Mesenchymal stem cell (in vitro differentiated cells and primary cell): ENCODE measurements around the gene NHLH1.

Experiments used
- DNase-seq: peaks from one replicate; pipeline ENCODE4 v3.0.0-alpha.2; 2013
- H2AFZ ChIP-seq: one replicate; pipeline ENCODE4 v1.6.1; 2013; ENCODE audit warnings: low read depth, mild to moderate bottlenecking, control low read depth, inconsistent platforms, low read length, moderate library complexity
- H2AK5ac ChIP-seq: 2 replicates; pipeline ENCODE4 v1.6.1; 2013; ENCODE audit warnings: low read length, moderate library complexity, mild to moderate bottlenecking, inconsistent platforms; ENCODE audit not compliant: severe bottlenecking
- H2BK120ac ChIP-seq: one replicate; pipeline ENCODE4 v1.6.1; 2013; ENCODE audit warnings: low read depth, mild to moderate bottlenecking, inconsistent platforms, low read length, moderate library complexity
- H2BK12ac ChIP-seq, 2 experiments: one replicate each; pipeline ENCODE4 v1.6.1; 2013; ENCODE audit warnings: inconsistent platforms in 2 of 2, low read length in 2 of 2, mild to moderate bottlenecking in 2 of 2, moderate library complexity in 2 of 2, control low read depth in 1 of 2
- H2BK15ac ChIP-seq: one replicate; pipeline ENCODE4 v1.6.1; 2013; ENCODE audit warnings: mild to moderate bottlenecking, low read depth, inconsistent platforms; ENCODE audit not compliant: poor library complexity, severe bottlenecking
- H2BK5ac ChIP-seq: 2 replicates; pipeline ENCODE4 v1.6.1; 2013; ENCODE audit warnings: low read depth, mild to moderate bottlenecking, low read length, control low read depth, inconsistent platforms; ENCODE audit not compliant: poor library complexity, severe bottlenecking
- H3K14ac ChIP-seq, 2 experiments: one replicate each; pipeline ENCODE4 v1.6.1; 2013; ENCODE audit warnings: inconsistent platforms in 2 of 2, low read length in 2 of 2, control low read depth in 1 of 2, mild to moderate bottlenecking in 1 of 2, moderate library complexity in 1 of 2
- H3K18ac ChIP-seq, 2 experiments: one replicate each; pipeline ENCODE4 v1.6.1; 2013; ENCODE audit warnings: inconsistent platforms in 2 of 2, low read length in 2 of 2, control low read depth in 1 of 2, low read depth in 1 of 2, mild to moderate bottlenecking in 1 of 2
- H3K23ac ChIP-seq, 2 experiments: one replicate each; pipeline ENCODE4 v1.6.1; 2013; ENCODE audit warnings: inconsistent platforms in 2 of 2, low read length in 2 of 2, mild to moderate bottlenecking in 2 of 2, moderate library complexity in 2 of 2, control low read depth in 1 of 2
- H3K27ac ChIP-seq: 2 replicates; pipeline ENCODE4 v1.5.1; 2013; ENCODE audit warnings: mild to moderate bottlenecking, moderate library complexity, low read length, control low read depth, inconsistent platforms; ENCODE audit not compliant: poor library complexity, severe bottlenecking
- H3K27me3 ChIP-seq, 2 experiments: 2 replicates each; pipeline versions ENCODE4 v1.6.1 to v1.7.0; 2013; ENCODE audit warnings: low read length in 2 of 2, mild to moderate bottlenecking in 2 of 2, moderate library complexity in 2 of 2, control low read depth in 1 of 2, inconsistent platforms in 1 of 2; ENCODE audit not compliant: control insufficient read depth in 1 of 2, insufficient read depth in 1 of 2
- H3K36me3 ChIP-seq, 2 experiments: 2 replicates each; pipeline versions ENCODE4 v1.6.1 to v1.7.0; 2013; ENCODE audit warnings: low read length in 2 of 2, control low read depth in 1 of 2, inconsistent platforms in 1 of 2, low read depth in 1 of 2, mild to moderate bottlenecking in 1 of 2; ENCODE audit not compliant: insufficient read depth in 2 of 2, control insufficient read depth in 1 of 2
- H3K4ac ChIP-seq, 2 experiments: one replicate each; pipeline ENCODE4 v1.6.1; 2013; ENCODE audit warnings: inconsistent platforms in 2 of 2, low read length in 2 of 2, mild to moderate bottlenecking in 2 of 2, moderate library complexity in 2 of 2, control low read depth in 1 of 2, low read depth in 1 of 2
- H3K4me1 ChIP-seq: 2 replicates; pipeline ENCODE4 v1.6.1; 2013; ENCODE audit warnings: low read depth, low read length, control low read depth; ENCODE audit not compliant: control insufficient read depth, insufficient read depth
- H3K4me2 ChIP-seq: 2 replicates; pipeline ENCODE4 v1.6.1; 2013; ENCODE audit warnings: low read length, mild to moderate bottlenecking, inconsistent platforms; ENCODE audit not compliant: poor library complexity, severe bottlenecking
- H3K4me3 ChIP-seq, 2 experiments: 2 replicates each; pipeline versions ENCODE4 v1.5.1 to v1.7.0; 2013; ENCODE audit warnings: low read length in 2 of 2, mild to moderate bottlenecking in 2 of 2, control low read depth in 1 of 2, low read depth in 1 of 2; ENCODE audit not compliant: insufficient read depth in 1 of 2
- H3K79me1 ChIP-seq: replicated peaks from 2 replicates; pipeline ENCODE4 v1.6.1; 2013; ENCODE audit warnings: mild to moderate bottlenecking, control low read depth, low read length, inconsistent platforms; ENCODE audit not compliant: poor library complexity, severe bottlenecking
- H3K9ac ChIP-seq: 2 replicates; pipeline ENCODE4 v1.7.0; 2013; ENCODE audit warnings: mild to moderate bottlenecking, low read length, moderate library complexity
- H3K9me3 ChIP-seq: 2 replicates; pipeline ENCODE4 v1.7.0; 2013; ENCODE audit warnings: mild to moderate bottlenecking, low read length; ENCODE audit not compliant: control insufficient read depth
- H4K8ac ChIP-seq: one replicate; pipeline ENCODE4 v1.6.1; 2013; ENCODE audit warnings: inconsistent platforms, mild to moderate bottlenecking, low read length, moderate library complexity
- H4K91ac ChIP-seq: one replicate; pipeline ENCODE4 v1.6.1; 2013; ENCODE audit warnings: mild to moderate bottlenecking, low read length, inconsistent platforms
- WGBS: methylation state at CpG from one replicate; pipeline ENCODE4 v1.1.7; 2013; ENCODE audit warnings: mixed read lengths; 5-methylcytosine and 5-hydroxymethylcytosine counted together

The NHLH1 gene

DNA sequence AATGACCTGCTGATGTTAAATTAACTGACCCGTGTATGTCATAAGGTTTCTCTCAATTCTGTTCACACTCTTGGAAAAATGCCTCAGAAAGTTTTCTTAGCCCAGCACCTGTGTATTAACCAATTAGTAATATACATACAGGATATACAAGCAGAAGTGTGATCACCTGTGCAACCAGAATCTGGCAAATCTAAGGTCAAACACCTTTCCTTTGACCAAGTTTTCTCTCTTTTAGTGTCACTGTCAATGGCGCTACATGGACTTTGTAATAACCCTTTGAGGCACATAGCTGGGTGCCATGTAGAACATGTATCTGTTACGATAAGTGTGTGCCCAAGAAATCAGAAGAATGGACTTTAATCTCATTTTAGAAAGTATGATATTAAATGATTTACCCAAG is 22.6 kb upstream of the NHLH1 start:
- H3K14ac ChIP-seq = no peak overlapping the region
- H2BK12ac ChIP-seq = no peak overlapping the region
- H3K4me1 ChIP-seq = no peaks in the 10 kb centered on the region
- no peak overlapping the region for H2AFZ ChIP-seq
- H3K4ac ChIP-seq = no peak overlapping the region
- peak overlapping the region; percentile 27 for H2AK5ac ChIP-seq
- WGBS = 67% methylated on average over 1 of the region's 3 CpGs
- no peak overlapping the region for H3K27ac ChIP-seq
- peak overlapping the region; percentile 99 for H3K9ac ChIP-seq
- H2BK5ac ChIP-seq = no peak overlapping the region
- no peaks in the 10 kb centered on the region for H3K9me3 ChIP-seq
- no peak overlapping the region for H3K23ac ChIP-seq
- H3K4me3 ChIP-seq = peak overlapping the region in 1 of 2 experiments; percentile 96
- H2BK120ac ChIP-seq = no peak overlapping the region
- H3K27me3 ChIP-seq = no peaks in the 10 kb centered on the region
- peak overlapping the region; percentile 59 for H3K4me2 ChIP-seq
- no peak overlapping the region for H4K8ac ChIP-seq
- no peak overlapping the region for H2BK15ac ChIP-seq
- no peak overlapping the region for H4K91ac ChIP-seq
- peaks cover 15 to 62% of the 10 kb centered on the region in 2 experiments for H3K36me3 ChIP-seq
- no peak for DNase-seq
- H3K79me1 ChIP-seq = peaks cover 22% of the 10 kb centered on the region
- H3K18ac ChIP-seq = no peak overlapping the region

DNA sequence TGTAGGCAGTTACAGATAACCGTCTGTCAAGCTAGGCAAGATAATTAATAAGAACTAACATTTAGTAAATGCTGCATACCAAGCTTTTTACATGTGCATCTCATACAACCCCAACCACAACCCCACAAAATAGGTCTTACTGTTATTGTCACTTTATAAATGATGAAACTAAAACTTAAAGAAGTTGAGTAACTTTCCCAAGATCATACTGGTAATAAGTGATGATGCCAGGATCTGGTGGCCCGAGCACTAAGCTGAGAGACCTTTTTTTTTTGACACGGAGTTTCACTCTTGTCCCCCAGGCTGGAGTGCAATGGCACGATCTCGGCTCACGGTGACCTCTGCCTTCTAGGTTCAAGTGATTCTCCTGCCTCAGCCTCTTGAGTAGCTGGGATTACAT is 21.9 kb upstream of the NHLH1 start:
- no peak overlapping the region for H2BK12ac ChIP-seq
- peaks cover 20 to 62% of the 10 kb centered on the region in 2 experiments for H3K36me3 ChIP-seq
- no peak overlapping the region for H3K4ac ChIP-seq
- no peak overlapping the region for H3K27ac ChIP-seq
- WGBS = over 99% methylated on average over 6 of the region's 6 CpGs
- no peak overlapping the region for H3K9ac ChIP-seq
- H3K18ac ChIP-seq = no peak overlapping the region
- H3K79me1 ChIP-seq = peaks cover 25% of the 10 kb centered on the region
- DNase-seq = no peak
- H3K14ac ChIP-seq = no peak overlapping the region
- H2AFZ ChIP-seq = no peak overlapping the region
- no peaks in the 10 kb centered on the region for H3K27me3 ChIP-seq
- no peak overlapping the region for H2BK15ac ChIP-seq
- no peak overlapping the region for H2AK5ac ChIP-seq
- H2BK5ac ChIP-seq = no peak overlapping the region
- H3K4me3 ChIP-seq = no peak overlapping the region
- H3K9me3 ChIP-seq = no peaks in the 10 kb centered on the region
- H3K4me2 ChIP-seq = no peak overlapping the region
- no peak overlapping the region for H4K91ac ChIP-seq
- H4K8ac ChIP-seq = no peak overlapping the region
- no peak overlapping the region for H3K23ac ChIP-seq
- H3K4me1 ChIP-seq = no peaks in the 10 kb centered on the region
- H2BK120ac ChIP-seq = no peak overlapping the region

DNA sequence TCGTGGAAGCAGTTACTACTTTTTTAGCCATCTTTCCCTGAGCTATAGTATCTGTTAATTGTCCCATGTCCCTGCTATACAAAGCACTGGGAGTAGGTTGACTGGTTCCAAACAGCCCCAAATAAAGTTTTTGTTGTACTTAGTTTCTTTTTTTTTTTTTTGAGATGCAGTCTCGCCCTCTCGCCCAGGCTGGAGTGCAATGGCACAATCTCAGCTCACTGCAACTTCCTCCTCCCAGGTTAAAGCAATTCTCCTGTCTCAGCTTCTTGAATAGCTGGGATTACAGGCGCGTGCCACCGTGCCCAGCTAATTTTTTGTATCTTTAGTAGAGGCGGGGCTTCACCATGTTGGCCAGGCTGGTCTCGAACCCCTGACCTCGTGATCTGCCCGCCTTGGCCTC is 20.4 kb upstream of the NHLH1 start:
- Histone ChIP-seq H3K36me3 (peaks cover 29 to 65% of the 10 kb centered on the region in 2 experiments), H2BK12ac (no peak overlapping the region), H2BK15ac (no peak overlapping the region), H2AK5ac (no peak overlapping the region), H2AFZ (no peak overlapping the region), H2BK120ac (no peak overlapping the region), H3K79me1 (peaks cover 29% of the 10 kb centered on the region), H3K9me3 (no peaks in the 10 kb centered on the region), H2BK5ac (no peak overlapping the region), H3K14ac (no peak overlapping the region), H3K4me2 (no peak overlapping the region), H3K27me3 (no peaks in the 10 kb centered on the region), H4K91ac (no peak overlapping the region), H3K4me3 (no peak overlapping the region), H3K9ac (no peak overlapping the region), H4K8ac (no peak overlapping the region), H3K4me1 (no peaks in the 10 kb centered on the region), H3K27ac (no peak overlapping the region), H3K23ac (no peak overlapping the region), H3K18ac (no peak overlapping the region), H3K4ac (no peak overlapping the region)
- 96% methylated on average over 8 of the region's 10 CpGs for WGBS
- DNase-seq = no peak

DNA sequence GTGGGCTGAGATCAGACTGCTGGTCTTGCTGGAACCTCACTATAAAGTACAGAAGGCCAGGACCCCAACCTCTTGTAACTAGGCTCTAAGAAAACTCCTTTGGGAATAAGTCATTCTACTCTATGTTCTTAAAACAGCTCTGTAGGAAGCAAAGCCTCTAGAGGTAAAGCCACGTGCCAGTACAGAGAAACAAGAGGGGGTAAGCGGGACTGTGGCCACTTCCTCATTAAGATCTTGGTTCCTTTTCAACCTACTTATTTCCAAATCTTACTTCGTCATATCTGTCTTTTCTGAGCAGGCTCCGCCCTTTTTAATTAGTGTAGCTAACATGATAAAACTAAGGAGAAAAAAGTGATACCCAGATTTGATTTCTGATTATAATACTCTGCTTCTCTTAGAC is 19.9 kb upstream of the NHLH1 start:
- H2BK12ac ChIP-seq = no peak overlapping the region
- no peak overlapping the region for H2BK120ac ChIP-seq
- no peak overlapping the region for H3K4ac ChIP-seq
- WGBS = 95% methylated on average over 2 of the region's 4 CpGs
- H4K8ac ChIP-seq = no peak overlapping the region
- H3K27me3 ChIP-seq = no peaks in the 10 kb centered on the region
- H3K18ac ChIP-seq = no peak overlapping the region
- no peak overlapping the region for H2BK15ac ChIP-seq
- H3K79me1 ChIP-seq = peaks cover 33% of the 10 kb centered on the region
- no peak overlapping the region for H4K91ac ChIP-seq
- no peaks in the 10 kb centered on the region for H3K9me3 ChIP-seq
- H3K4me2 ChIP-seq = no peak overlapping the region
- no peak overlapping the region for H3K9ac ChIP-seq
- no peak overlapping the region for H3K23ac ChIP-seq
- no peak overlapping the region for H3K14ac ChIP-seq
- no peak overlapping the region for H3K27ac ChIP-seq
- no peak for DNase-seq
- no peaks in the 10 kb centered on the region for H3K4me1 ChIP-seq
- no peak overlapping the region for H2AK5ac ChIP-seq
- no peak overlapping the region for H3K4me3 ChIP-seq
- H2AFZ ChIP-seq = no peak overlapping the region
- no peak overlapping the region for H2BK5ac ChIP-seq
- H3K36me3 ChIP-seq = peaks cover 34 to 70% of the 10 kb centered on the region in 2 experiments
